GM18507 (cell line): ENCODE results near the gene OBP2B.

Experiments
- DNase-seq: peaks from one replicate; pipeline ENCODE4 v3.0.0; 2011; ENCODE audit warnings: low read depth; ENCODE audit not compliant: insufficient read length; ENCODE audit errors: extremely low spot score
- FAIRE-seq: peaks from 2 replicates; lab custom pipeline; 2011; peaks lifted over from hg19 to GRCh38; lab: Jason Lieb, UNC

OBP2B gene

GRCh38 chr9:133204993-133205336 is 4.1 kb downstream of the OBP2B start:
- FAIRE-seq, result no peak
- no peak for DNase-seq

GRCh38 chr9:133204335-133204992 is 4.6 kb downstream of the OBP2B start:
- DNase-seq (no peak), FAIRE-seq (no peak)

- DNase-seq (no peak), FAIRE-seq (no peak)
Observed at GRCh38 chr9:133203506-133204075, 5.5 kb downstream of the OBP2B start.

- no peak for FAIRE-seq
- DNase-seq, result no peak
Observed at GRCh38 chr9:133202688-133203453, 6.2 kb downstream of the OBP2B start.

- no peak for FAIRE-seq
- no peak for DNase-seq
Observed at GRCh38 chr9:133202145-133202513, 6.9 kb downstream of the OBP2B start.

GRCh38 chr9:133201424-133202144 is 7.5 kb downstream of the OBP2B start:
- FAIRE-seq (no peak), DNase-seq (no peak)

GRCh38 chr9:133200631-133201030 is 8.4 kb downstream of the OBP2B start:
- DNase-seq, result no peak
- FAIRE-seq, result no peak

GRCh38 chr9:133199648-133200321 is 9.3 kb downstream of the OBP2B start:
- FAIRE-seq, result no peak
- DNase-seq, result no peak

- no peak for FAIRE-seq
Observed at GRCh38 chr9:133195029-133195428, 14.0 kb downstream of the OBP2B start.

GRCh38 chr9:133194597-133194996 is 14.5 kb downstream of the OBP2B start:
- FAIRE-seq, result no peak

More at GRCh38 chr9:133195029-133195428, 14.0 kb downstream of the OBP2B start:
- DNase-seq, result no peak

GRCh38 chr9:133191989-133192388 is 17.1 kb downstream of the OBP2B start:
- DNase-seq (no peak), FAIRE-seq (no peak)

More at GRCh38 chr9:133194597-133194996, 14.5 kb downstream of the OBP2B start:
- no peak for DNase-seq

GRCh38 chr9:133189826-133190225 is 19.2 kb downstream of the OBP2B start:
- FAIRE-seq, result no peak
- no peak for DNase-seq

GRCh38 chr9:133188843-133189180 is 20.2 kb downstream of the OBP2B start:
- DNase-seq, result no peak
- FAIRE-seq, result no peak

GRCh38 chr9:133188006-133188842 is 20.8 kb downstream of the OBP2B start:
- no peak for FAIRE-seq

GRCh38 chr9:133187561-133188005 is 21.5 kb downstream of the OBP2B start:
- FAIRE-seq (no peak), DNase-seq (no peak)

More at GRCh38 chr9:133188006-133188842, 20.8 kb downstream of the OBP2B start:
- DNase-seq, result no peak

GRCh38 chr9:133186736-133187135 is 22.3 kb downstream of the OBP2B start:
- FAIRE-seq, result no peak
- DNase-seq, result no peak

- no peak for DNase-seq
- FAIRE-seq, result no peak
Observed at GRCh38 chr9:133184971-133185370, 24.1 kb downstream of the OBP2B start.

GRCh38 chr9:133182151-133182550 is 26.9 kb downstream of the OBP2B start:
- FAIRE-seq, result no peak
- DNase-seq, result no peak

- DNase-seq (no peak), FAIRE-seq (no peak)
Observed at GRCh38 chr9:133181561-133181960, 27.5 kb downstream of the OBP2B start.
